HG03342 (cell line): ENCODE data around the gene MAPRE2.

Source experiments
- ATAC-seq: cut with Tn5 transposase; IDR thresholded peaks from one replicate; pipeline ENCODE4 v1.9.1; 2021; ENCODE audit warnings: mild to moderate bottlenecking, moderate library complexity; ENCODE audit not compliant: unreplicated experiment

The MAPRE2 gene

GRCh38 chr18:35174093-35174731 is 133.0 kb downstream of the MAPRE2 start:
- peak; percentile 90 for ATAC-seq

DNA sequence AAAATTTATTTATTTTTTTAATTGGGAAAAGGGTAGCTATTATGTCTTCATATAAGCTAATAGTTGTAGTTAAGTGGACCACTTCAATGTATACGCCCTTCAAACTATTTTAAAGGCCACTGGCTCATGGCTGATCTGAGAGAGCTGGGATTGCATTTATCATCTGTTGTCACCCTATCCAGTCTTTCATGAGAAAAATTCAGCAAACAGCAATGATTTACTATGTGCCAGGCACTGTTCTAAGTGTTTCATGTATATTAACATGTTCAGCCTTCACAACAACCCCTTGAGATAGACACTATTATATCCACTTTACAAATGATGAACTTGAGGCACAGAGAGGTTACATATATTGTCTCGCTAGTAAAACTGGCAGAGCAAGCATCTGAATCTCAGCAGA is 133.5 kb downstream of the MAPRE2 start:
- ATAC-seq = no peak

DNA sequence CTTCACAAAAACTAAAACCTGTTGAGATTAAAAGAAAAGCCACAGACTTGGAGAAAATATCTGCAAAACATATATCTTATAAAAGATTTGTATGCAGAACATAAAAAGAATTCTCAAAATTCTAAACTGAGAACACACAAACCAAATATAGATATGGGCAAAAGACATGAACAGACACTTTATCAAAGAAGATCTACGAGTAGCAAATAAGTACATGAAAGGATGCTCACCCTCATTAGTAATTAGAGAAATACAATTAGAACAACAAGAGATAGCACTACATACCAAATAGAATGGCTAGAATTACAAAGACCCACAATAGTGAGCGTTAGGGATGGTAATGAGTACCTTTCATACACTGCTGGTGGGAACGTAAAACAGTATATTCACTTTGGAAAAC is 135.7 kb downstream of the MAPRE2 start:
- no peak for ATAC-seq

- ATAC-seq = no peak
These were observed 137.0 kb downstream of the MAPRE2 start for GRCh38 chr18:35178260-35178659.

DNA sequence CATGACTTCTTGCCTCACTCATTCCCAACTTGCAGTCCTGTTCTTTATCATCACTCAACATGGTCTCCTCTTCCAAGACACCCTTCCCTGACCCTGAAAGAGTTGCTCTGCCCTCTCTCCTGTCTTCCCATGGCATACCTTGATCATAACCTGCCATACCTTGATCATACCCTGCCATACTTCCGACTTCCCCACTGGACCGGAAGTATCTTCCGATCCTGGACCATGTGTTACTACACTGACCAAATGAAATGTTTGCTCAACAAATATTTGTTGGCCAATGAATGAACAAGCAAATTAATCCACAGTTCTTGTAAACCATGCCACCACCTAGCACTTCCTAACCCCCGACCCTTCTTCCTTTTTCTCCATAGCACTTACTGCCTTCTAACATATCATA is 138.7 kb downstream of the MAPRE2 start:
- no peak for ATAC-seq

DNA sequence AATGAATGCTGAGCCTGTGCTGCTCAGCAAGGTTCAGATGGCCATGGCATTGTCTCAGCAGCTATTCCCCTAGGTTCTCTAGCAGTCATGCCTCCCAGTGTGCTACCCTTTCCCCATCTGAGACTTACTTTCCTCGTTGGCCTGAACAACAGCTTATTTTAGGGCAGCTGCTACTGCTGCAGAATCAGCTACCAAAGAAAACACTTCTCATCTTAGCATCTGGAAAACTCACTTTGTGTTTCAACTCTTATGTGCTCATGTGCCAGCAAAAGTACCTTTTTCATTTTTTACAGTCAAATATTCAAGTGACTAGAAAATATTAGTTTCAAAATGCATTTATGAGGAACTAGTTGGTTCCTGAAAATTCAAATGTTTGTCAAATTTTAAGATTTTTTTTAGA is 139.2 kb downstream of the MAPRE2 start:
- ATAC-seq = no peak

DNA sequence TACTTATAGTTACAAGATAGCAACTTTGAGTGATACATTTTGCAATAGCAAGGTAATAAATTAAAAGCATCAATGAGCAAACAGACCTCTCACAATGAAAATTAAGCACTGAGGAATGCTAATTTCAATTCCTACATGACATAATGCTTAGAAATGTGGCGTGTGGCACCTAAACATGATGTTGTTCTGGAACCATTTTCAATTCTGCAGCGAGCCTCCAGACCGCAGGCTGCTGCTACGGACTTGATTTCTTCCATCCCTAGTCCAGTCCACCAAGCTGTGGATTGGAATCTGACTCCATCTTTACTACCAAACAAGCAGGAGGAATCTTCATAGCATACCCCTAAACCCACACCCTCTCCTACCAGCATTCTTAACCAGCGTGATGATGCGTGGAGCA is 140.9 kb downstream of the MAPRE2 start:
- ATAC-seq = no peak

GRCh38 chr18:35183886-35184285 is 142.7 kb downstream of the MAPRE2 start:
- no peak for ATAC-seq

DNA sequence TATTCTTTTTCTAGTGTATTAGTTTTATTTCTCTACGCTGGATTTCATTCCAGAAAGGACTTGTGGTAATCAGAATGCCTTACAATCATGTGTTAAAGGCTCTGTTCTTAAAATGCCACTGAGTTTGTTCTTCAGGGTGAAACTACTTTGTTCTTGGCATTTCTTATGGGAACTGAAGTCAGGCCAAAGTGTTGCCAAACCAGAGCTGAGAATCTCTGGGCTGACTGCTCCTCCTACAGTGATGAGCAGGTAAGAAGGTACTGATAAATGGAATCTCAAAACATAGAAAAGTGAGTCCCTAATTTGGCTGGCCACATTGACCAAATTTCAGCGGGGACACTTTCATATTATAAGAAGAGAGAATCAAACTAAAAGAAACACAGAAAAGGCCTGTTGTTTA is 144.6 kb downstream of the MAPRE2 start:
- ATAC-seq = no peak

DNA sequence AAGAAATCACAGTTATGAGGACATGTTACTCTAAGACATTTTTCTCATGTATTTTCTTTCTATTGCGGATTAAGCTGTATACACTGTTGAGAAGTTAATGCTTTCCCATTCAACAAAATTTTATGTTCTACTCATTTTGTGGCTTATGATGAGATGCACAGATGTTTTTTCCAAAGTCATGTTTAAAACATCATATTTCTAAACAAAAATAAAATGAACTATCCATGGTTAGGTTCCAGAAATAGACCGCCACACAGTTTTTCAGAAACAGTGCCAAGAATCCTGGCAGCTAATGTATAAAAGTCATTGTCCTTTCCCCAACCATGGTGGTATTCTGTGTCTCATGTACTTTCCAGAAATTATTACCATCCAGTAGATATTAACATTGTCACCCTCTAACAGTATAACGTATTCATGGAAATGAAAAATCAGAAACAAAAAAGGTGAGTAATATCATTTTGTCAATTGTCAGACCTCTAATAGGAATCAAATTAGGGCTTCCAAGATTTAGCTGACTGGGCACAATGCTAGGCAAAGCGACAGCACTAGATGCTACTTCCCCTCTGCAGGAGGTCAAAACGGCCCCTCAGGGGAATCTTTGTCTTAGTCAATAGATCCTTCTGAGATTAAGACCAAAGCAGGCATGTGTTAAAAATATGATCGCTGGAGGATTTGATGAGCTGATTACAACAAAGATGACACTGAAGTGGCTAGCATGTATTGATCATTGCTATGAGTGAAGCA is 145.2 kb downstream of the MAPRE2 start:
- ATAC-seq = no peak

- ATAC-seq = no peak
These were observed 148.3 kb downstream of the MAPRE2 start for GRCh38 chr18:35189510-35189909.

DNA sequence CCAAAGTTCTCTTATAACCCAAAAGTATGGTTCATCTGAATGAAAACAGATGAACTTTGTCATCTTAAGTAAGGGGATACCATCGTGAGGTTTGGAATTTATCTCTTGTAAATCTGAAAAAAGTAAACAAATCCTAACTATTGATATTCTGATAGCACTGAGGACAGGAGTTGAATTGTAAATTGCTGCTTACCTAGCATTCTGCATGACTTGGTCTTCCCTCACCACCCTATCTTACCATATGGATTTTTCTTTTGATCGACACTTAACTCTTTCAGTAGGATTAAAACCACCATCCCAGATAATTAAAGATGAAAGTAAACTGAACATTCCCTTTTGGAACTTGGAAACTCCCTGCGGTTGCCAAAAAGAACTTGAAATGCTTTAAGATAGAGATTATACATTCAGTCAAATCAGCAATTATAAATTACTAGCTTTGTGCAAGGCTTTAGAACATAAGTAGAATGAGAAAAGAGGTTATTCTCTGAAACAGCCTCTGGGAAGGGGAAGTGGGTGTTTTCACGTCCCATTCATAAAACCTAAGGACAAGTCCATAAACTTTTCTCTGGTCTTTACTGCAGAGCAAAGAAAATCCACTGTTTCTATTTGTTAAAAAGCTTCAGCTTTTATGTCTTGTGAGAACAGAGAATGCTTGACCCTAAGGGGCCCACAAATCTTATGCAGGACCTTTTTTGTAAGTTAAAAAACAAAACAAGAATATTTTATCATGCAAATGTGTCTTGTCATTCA is 149.9 kb downstream of the MAPRE2 start:
- no peak for ATAC-seq

DNA sequence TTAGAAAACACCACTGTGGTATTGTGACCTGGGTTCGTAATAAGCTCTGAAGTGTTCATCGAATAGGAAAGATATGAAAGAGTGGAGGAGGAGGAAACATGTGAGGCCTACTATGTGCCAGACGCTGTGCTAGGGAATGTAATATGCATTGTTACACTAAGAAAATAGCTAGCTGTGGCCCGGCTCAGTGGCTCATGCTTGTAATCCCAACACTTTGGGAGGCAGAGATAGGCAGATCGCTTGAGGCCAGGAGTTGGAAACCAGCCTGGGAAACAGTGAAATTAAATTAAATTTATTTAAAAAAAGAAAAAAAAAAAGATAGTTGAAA is 150.4 kb downstream of the MAPRE2 start:
- ATAC-seq = no peak

GRCh38 chr18:35192415-35192814 is 151.2 kb downstream of the MAPRE2 start:
- no peak for ATAC-seq
